ENCODE measurements around the gene USP54.

GRCh38 chr10:73497623-73498022, 93.5 kb downstream of the USP54 start:
- TF ChIP-seq FOXK1 (CRISPR knock-in tag; IDR thresholded peaks at IDR 0.05; ENCODE audit: borderline replicate concordance) (no peak), CEBPZ (IDR thresholded peaks at IDR 0.05; ENCODE audit: borderline replicate concordance, low read depth, low read length) (no peak), POLR2AphosphoS5 (IDR thresholded peaks at IDR 0.05; ENCODE audit: control insufficient read depth, insufficient read depth, low read depth, low read length) (no peak), CTCF (IDR thresholded peaks at IDR 0.05 in 2 of 3, conservative IDR thresholded peaks at IDR 0.05 in 1 of 3; ENCODE audit: insufficient read depth in 2 of 3, low read depth in 1 of 3, low read length in 3 of 3) (no peak), ZBTB40 (IDR thresholded peaks at IDR 0.05) (no peak), ZBTB40 (CRISPR knock-in tag; IDR thresholded peaks at IDR 0.05) (no peak), NR2F6 (CRISPR knock-in tag; IDR thresholded peaks at IDR 0.05) (no peak), CEBPB (tag; IDR thresholded peaks at IDR 0.05) (no peak), ZSCAN32 (CRISPR knock-in tag; IDR thresholded peaks at IDR 0.05) (no peak), SP2 (IDR thresholded peaks at IDR 0.05; ENCODE audit: extremely low read depth, low read depth, low read length, poor library complexity, severe bottlenecking) (no peak), SMARCC2 (IDR thresholded peaks at IDR 0.05; ENCODE audit: low read depth) (no peak), SMC3 (conservative IDR thresholded peaks at IDR 0.05; ENCODE audit: insufficient read depth, low read depth, low read length) (no peak), ZNF274 (IDR thresholded peaks at IDR 0.05; ENCODE audit: borderline replicate concordance, low read depth, low read length) (no peak), NFE2L1 (tag; IDR thresholded peaks at IDR 0.05; ENCODE audit: borderline replicate concordance, low read depth) (no peak), HBP1 (CRISPR knock-in tag; IDR thresholded peaks at IDR 0.05) (no peak)

Data from K562 (cell line).